Ishikawa (cell line): ENCODE data around the gene KDM7A.

Experiments
- EGR1 ChIP-seq: IDR thresholded peaks from 2 replicates; pipeline ENCODE4 v1.6.1; 2012
- NFIC ChIP-seq: IDR thresholded peaks from 2 replicates; pipeline ENCODE4 v1.6.1; 2012
- RAD21 ChIP-seq: IDR thresholded peaks from 2 replicates; pipeline ENCODE4 v1.6.1; 2012; ENCODE audit warnings: low read depth
- TEAD4 ChIP-seq: IDR thresholded peaks from 2 replicates; pipeline ENCODE4 v1.6.1; 2012
- YY1 ChIP-seq: IDR thresholded peaks from 2 replicates; pipeline ENCODE4 v1.6.1; 2012; ENCODE audit warnings: low read depth
- TF ChIP-seq, protein P1 (sequence below): IDR thresholded peaks from 2 replicates; pipeline ENCODE4 v1.6.1; 2012; ENCODE audit warnings: low read depth, mild to moderate bottlenecking
- TF ChIP-seq, protein P2 (sequence below): IDR thresholded peaks from 2 replicates; pipeline ENCODE4 v1.6.1; 2012

DNA sequence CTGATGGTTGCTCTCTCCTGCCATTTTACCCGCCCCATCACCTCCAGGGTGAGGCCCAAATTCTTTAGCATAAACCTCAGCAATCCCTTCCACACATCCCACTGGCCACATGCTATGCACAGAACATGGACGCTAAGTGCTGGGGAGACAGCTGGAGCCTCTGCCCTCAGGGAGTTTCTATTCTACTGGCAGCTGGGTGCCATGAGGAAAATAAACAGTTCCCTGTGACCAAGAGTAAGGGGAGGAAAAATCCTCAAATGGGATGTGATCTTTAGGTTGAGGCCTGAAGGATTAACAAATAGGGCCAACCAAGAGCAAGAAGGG lies 115.2 kb downstream of the KDM7A start:
- TF ChIP-seq, protein P1, sequence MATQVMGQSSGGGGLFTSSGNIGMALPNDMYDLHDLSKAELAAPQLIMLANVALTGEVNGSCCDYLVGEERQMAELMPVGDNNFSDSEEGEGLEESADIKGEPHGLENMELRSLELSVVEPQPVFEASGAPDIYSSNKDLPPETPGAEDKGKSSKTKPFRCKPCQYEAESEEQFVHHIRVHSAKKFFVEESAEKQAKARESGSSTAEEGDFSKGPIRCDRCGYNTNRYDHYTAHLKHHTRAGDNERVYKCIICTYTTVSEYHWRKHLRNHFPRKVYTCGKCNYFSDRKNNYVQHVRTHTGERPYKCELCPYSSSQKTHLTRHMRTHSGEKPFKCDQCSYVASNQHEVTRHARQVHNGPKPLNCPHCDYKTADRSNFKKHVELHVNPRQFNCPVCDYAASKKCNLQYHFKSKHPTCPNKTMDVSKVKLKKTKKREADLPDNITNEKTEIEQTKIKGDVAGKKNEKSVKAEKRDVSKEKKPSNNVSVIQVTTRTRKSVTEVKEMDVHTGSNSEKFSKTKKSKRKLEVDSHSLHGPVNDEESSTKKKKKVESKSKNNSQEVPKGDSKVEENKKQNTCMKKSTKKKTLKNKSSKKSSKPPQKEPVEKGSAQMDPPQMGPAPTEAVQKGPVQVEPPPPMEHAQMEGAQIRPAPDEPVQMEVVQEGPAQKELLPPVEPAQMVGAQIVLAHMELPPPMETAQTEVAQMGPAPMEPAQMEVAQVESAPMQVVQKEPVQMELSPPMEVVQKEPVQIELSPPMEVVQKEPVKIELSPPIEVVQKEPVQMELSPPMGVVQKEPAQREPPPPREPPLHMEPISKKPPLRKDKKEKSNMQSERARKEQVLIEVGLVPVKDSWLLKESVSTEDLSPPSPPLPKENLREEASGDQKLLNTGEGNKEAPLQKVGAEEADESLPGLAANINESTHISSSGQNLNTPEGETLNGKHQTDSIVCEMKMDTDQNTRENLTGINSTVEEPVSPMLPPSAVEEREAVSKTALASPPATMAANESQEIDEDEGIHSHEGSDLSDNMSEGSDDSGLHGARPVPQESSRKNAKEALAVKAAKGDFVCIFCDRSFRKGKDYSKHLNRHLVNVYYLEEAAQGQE = no peak
- no peak for TF ChIP-seq RAD21
- TF ChIP-seq YY1 = no peak
- TF ChIP-seq, protein P2, sequence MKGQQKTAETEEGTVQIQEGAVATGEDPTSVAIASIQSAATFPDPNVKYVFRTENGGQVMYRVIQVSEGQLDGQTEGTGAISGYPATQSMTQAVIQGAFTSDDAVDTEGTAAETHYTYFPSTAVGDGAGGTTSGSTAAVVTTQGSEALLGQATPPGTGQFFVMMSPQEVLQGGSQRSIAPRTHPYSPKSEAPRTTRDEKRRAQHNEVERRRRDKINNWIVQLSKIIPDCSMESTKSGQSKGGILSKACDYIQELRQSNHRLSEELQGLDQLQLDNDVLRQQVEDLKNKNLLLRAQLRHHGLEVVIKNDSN = no peak
- TF ChIP-seq EGR1 = no peak
- TF ChIP-seq TEAD4 = no peak
- TF ChIP-seq NFIC = no peak
